Stimulated activated memory B cell treated with anti-CD40 and anti-IgM and Interleukin-4, amounts not matched to agents 10 μg/mL and 1 μg/mL and 100 μg/mL, for 72 hours (primary cell): ENCODE measurements around the gene SLC25A53.
"Not testable (repeated sequence)": the region's sequence is repeated elsewhere in the genome, so short reads cannot be mapped to it uniquely, and the experiment has no call there.

Source experiments
- ATAC-seq: fragments of 150-1000 bp; cut with Tn5 transposase; 2 replicates; pipeline ENCODE4 v1.10.0; 2021
- H3K27ac Mint-ChIP-seq: one replicate; pipeline ENCODE4 v1.8.0; 2022; ENCODE audit warnings: mild to moderate bottlenecking, mixed read lengths
- H3K27me3 Mint-ChIP-seq: one replicate; pipeline ENCODE4 v1.8.0; 2022; ENCODE audit warnings: mixed read lengths
- H3K36me3 Mint-ChIP-seq: one replicate; pipeline ENCODE4 v1.8.0; 2022; ENCODE audit warnings: mixed read lengths
- H3K4me1 Mint-ChIP-seq: one replicate; pipeline ENCODE4 v1.8.0; 2022; ENCODE audit warnings: mixed read lengths
- H3K4me3 Mint-ChIP-seq: one replicate; pipeline ENCODE4 v1.8.0; 2022; ENCODE audit warnings: mild to moderate bottlenecking, moderate library complexity, mixed read lengths
- H3K9me3 Mint-ChIP-seq: one replicate; pipeline ENCODE4 v1.8.0; 2022; ENCODE audit warnings: mixed read lengths

The SLC25A53 gene

DNA sequence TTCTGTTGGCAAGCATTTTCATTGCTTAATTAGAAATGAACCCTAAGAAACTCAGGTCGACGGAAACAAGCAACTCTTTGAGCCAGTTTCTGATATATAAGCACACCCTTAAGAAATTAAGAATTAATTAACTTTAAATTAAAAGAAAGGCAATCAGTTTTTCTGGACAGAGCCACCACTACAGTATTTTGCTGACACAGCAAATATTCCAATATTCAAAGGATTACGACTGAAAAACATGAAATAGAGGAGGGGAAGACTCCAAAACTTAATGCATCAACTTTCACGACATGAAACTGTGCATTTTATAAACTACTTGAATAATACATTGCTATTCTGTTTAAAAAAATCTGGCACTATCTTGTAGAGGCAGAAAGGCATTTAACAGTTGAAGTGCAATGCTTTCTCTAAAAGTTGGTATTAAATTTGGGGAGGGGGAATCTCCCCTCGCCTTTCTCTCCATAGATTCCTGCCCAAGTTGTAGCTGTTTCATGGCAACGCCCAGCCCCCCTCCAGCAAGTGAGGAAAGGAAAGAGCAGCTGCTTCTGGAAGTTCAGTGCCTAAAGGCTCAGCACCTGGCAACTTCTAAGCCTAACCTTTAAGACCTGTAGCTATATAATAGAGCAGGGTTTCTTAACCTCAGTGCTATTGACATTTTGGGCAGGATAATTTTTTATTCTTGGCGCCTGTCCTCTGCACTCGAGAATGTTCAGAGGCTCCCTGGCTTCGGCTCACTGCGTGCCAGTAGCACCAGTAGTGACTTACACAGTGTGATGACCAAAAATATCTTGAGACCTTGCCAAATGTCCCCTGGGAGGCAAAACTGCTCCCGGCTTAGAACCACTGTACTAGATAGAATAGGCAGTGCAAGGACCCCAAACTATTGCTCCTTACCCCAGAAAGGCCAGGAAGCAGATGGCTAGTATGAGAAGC lies 51.2 kb downstream of the SLC25A53 start:
- Mint-ChIP-seq H3K36me3 (no peaks in the 10 kb centered on the region), H3K4me3 (no peak overlapping the region), H3K9me3 (no peaks in the 10 kb centered on the region), H3K27me3 (no peaks in the 10 kb centered on the region), H3K4me1 (peaks cover 17% of the 10 kb centered on the region), H3K27ac (no peak overlapping the region)
- no peak for ATAC-seq

GRCh38 chrX:104104676-104105075 lies 52.1 kb downstream of the SLC25A53 start:
- no peak overlapping the region for H3K27ac Mint-ChIP-seq
- no peak overlapping the region for H3K4me3 Mint-ChIP-seq
- no peak for ATAC-seq
- no peaks in the 10 kb centered on the region for H3K27me3 Mint-ChIP-seq
- no peaks in the 10 kb centered on the region for H3K9me3 Mint-ChIP-seq
- no peaks in the 10 kb centered on the region for H3K36me3 Mint-ChIP-seq
- H3K4me1 Mint-ChIP-seq = peaks cover 17% of the 10 kb centered on the region

- no peak for ATAC-seq
- Mint-ChIP-seq H3K27ac (no peak overlapping the region), H3K9me3 (no peaks in the 10 kb centered on the region), H3K27me3 (no peaks in the 10 kb centered on the region), H3K4me1 (no peaks in the 10 kb centered on the region), H3K4me3 (no peak overlapping the region), H3K36me3 (no peaks in the 10 kb centered on the region)
These were observed 57.9 kb downstream of the SLC25A53 start for GRCh38 chrX:104098919-104099318.

GRCh38 chrX:104098151-104098808 lies 58.5 kb downstream of the SLC25A53 start:
- Mint-ChIP-seq H3K9me3 (no peaks in the 10 kb centered on the region), H3K4me3 (no peak overlapping the region), H3K36me3 (no peaks in the 10 kb centered on the region), H3K27me3 (no peaks in the 10 kb centered on the region), H3K4me1 (no peaks in the 10 kb centered on the region), H3K27ac (no peak overlapping the region)
- no peak for ATAC-seq

GRCh38 chrX:104085919-104086318 lies 70.9 kb downstream of the SLC25A53 start:
- Mint-ChIP-seq H3K9me3 (no peaks in the 10 kb centered on the region), H3K4me1 (no peaks in the 10 kb centered on the region), H3K27me3 (peaks cover 13% of the 10 kb centered on the region), H3K4me3 (no peak overlapping the region), H3K36me3 (no peaks in the 10 kb centered on the region), H3K27ac (no peak overlapping the region)
- ATAC-seq = no peak

DNA sequence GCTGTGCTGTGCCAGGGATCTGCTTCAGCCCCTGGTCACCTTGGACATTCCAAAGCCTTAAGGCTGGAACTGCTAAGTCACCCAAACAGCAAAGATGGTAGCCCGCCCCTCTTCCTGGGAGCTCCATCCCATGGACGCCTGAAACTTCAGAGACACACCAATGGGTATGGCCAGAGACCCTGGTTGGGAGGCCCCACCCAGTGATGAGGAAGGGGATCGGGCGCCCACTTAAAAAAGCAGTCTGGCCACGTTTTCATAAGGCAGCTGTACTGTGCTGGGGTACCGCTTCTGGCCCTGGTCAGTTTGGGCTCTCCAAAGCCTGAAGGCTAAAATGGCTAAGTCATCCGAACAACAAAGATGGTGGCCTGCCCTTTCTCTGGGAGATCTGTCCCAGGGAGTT lies 71.3 kb downstream of the SLC25A53 start:
- H3K27ac Mint-ChIP-seq = no peak overlapping the region
- no peaks in the 10 kb centered on the region for H3K9me3 Mint-ChIP-seq
- no peaks in the 10 kb centered on the region for H3K4me1 Mint-ChIP-seq
- ATAC-seq = no peak
- H3K36me3 Mint-ChIP-seq = no peaks in the 10 kb centered on the region
- H3K4me3 Mint-ChIP-seq = no peak overlapping the region
- H3K27me3 Mint-ChIP-seq = peaks cover 13% of the 10 kb centered on the region

GRCh38 chrX:104084534-104085277 lies 72.1 kb downstream of the SLC25A53 start:
- no peaks in the 10 kb centered on the region for H3K9me3 Mint-ChIP-seq
- H3K4me3 Mint-ChIP-seq = no peak overlapping the region
- H3K36me3 Mint-ChIP-seq = no peaks in the 10 kb centered on the region
- H3K27me3 Mint-ChIP-seq = peaks cover 13% of the 10 kb centered on the region
- no peaks in the 10 kb centered on the region for H3K4me1 Mint-ChIP-seq
- no peak for ATAC-seq
- H3K27ac Mint-ChIP-seq = no peak overlapping the region

- ATAC-seq = no peak
- H3K4me3 Mint-ChIP-seq = no peak overlapping the region
- H3K27me3 Mint-ChIP-seq = peaks cover 13% of the 10 kb centered on the region
- H3K27ac Mint-ChIP-seq = no peak overlapping the region
- H3K4me1 Mint-ChIP-seq = no peaks in the 10 kb centered on the region
- H3K9me3 Mint-ChIP-seq = no peaks in the 10 kb centered on the region
- H3K36me3 Mint-ChIP-seq = no peaks in the 10 kb centered on the region
These were observed 72.7 kb downstream of the SLC25A53 start for GRCh38 chrX:104084063-104084462.

DNA sequence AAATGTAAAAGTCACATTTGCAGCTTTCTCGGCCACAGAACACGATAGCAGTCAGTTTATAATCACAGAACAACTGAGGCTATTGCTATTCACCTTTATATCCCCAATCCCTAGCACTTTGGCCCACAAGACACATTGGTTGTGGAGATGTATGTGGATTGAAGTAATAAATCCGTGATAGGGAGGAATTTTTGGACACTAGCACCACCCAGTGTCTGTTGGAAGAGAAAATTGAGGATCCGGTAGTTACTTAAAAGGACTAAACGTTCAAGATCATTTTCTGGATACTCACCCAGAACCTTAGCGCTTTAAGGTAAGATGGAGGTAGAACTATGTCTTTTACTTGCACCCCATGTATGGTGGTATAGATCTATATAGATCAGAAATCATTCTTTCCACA lies 79.0 kb downstream of the SLC25A53 start:
- H3K27ac Mint-ChIP-seq, H3K4me1 Mint-ChIP-seq, H3K4me3 Mint-ChIP-seq, H3K9me3 Mint-ChIP-seq, ATAC-seq, H3K36me3 Mint-ChIP-seq, H3K27me3 Mint-ChIP-seq: not testable (repeated sequence)

DNA sequence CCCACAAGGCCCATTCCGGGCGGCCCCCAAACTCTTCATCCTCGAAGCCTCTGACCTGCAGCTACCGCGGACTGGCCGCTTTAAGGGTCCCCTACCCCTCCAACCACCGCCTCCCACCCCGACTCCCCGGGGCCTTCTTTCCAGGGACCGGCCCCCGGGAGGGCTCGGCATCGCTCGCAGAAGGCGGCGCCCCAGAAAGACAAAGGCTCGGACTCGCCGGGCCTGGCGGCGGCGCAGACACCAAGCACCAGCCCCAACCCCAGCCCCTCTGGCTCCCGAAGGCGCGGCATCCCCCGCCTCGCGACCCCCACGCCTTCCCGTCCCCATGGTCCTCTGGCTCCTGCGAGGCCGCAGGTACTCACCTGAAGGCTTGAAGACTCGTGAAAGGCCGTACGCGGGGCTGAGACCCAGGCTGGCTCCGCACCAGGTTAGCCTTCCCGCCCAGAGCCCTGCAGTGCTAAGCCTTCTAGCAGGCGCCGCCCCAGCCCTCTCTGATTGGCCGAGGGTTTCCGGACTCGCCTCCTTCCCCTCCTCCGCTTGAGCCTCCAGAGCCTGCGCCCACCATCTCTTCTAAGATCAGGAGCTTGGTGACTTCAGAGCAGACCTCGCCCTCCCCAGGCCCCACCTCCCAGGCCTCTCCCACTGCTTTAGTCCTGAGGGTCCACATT lies 80.9 kb downstream of the SLC25A53 start, which contains the start of gene TMSB15C:
TSS of gene TMSB15C (minus strand) at position 459 of the 668 bp plus-strand sequence.
- H3K4me3 Mint-ChIP-seq, H3K4me1 Mint-ChIP-seq, H3K36me3 Mint-ChIP-seq, H3K27ac Mint-ChIP-seq, H3K9me3 Mint-ChIP-seq, H3K27me3 Mint-ChIP-seq: not testable (repeated sequence)
- ATAC-seq = peak; percentile 90

GRCh38 chrX:104062636-104063035 lies 94.2 kb downstream of the SLC25A53 start:
- H3K27ac Mint-ChIP-seq = not testable (repeated sequence)

GRCh38 chrX:104054956-104055355 lies 101.9 kb downstream of the SLC25A53 start:
- not testable (repeated sequence) for H3K27ac Mint-ChIP-seq, H3K27me3 Mint-ChIP-seq, H3K4me3 Mint-ChIP-seq, H3K4me1 Mint-ChIP-seq, ATAC-seq, H3K9me3 Mint-ChIP-seq, H3K36me3 Mint-ChIP-seq

More at GRCh38 chrX:104062636-104063035, 94.2 kb downstream of the SLC25A53 start:
- ATAC-seq, H3K27me3 Mint-ChIP-seq, H3K4me1 Mint-ChIP-seq, H3K4me3 Mint-ChIP-seq, H3K9me3 Mint-ChIP-seq, H3K36me3 Mint-ChIP-seq: not testable (repeated sequence)
